Activated CD8-positive, alpha-beta T cell treated with anti-CD3 and anti-CD28 coated beads for 36 hours (primary cell): ENCODE data around the gene RMP24.

Experiments
- ATAC-seq: fragments of 200-7000 bp; cut with Tn5 transposase; one replicate; pipeline ENCODE4 v1.10.0; 2021; ENCODE audit warnings: mild to moderate bottlenecking, moderate library complexity
- CTCF ChIA-PET: fragments of 350-600 bp; sonication (Branson Sonifier 250); formaldehyde crosslinking; loops from one replicate; lab custom pipeline; 2021; ENCODE audit warnings: antibody characterized with exemption; lab: Charles Lee
- POLR2A ChIA-PET: fragments of 350-600 bp; sonication (Branson Sonifier 250); formaldehyde crosslinking; loops from one replicate; lab custom pipeline; 2021; ENCODE audit warnings: antibody characterized with exemption; lab: Charles Lee
- DNase-seq: peaks from one replicate; pipeline ENCODE4 v3.0.0-alpha.2; 2020
- H3K27ac Mint-ChIP-seq: one replicate; pipeline ENCODE4 v1.8.0; 2021; ENCODE audit warnings: mild to moderate bottlenecking, mixed read lengths
- H3K27me3 Mint-ChIP-seq: one replicate; pipeline ENCODE4 v1.8.0; 2021; ENCODE audit warnings: mixed read lengths
- H3K36me3 Mint-ChIP-seq: one replicate; pipeline ENCODE4 v1.8.0; 2021; ENCODE audit warnings: low read depth, mixed read lengths
- H3K4me1 Mint-ChIP-seq: one replicate; pipeline ENCODE4 v1.8.0; 2021; ENCODE audit warnings: low read depth, mixed read lengths
- H3K4me3 Mint-ChIP-seq: one replicate; pipeline ENCODE4 v1.8.0; 2021; ENCODE audit warnings: mild to moderate bottlenecking, moderate library complexity, mixed read lengths
- H3K9me3 Mint-ChIP-seq: one replicate; pipeline ENCODE4 v1.8.0; 2021; ENCODE audit warnings: mixed read lengths
- CTCF ChIP-seq: fragments of 200-600 bp; IDR thresholded peaks from one replicate; pipeline ENCODE4 v1.8.0; 2022; ENCODE audit warnings: antibody characterized with exemption, mild to moderate bottlenecking
- intact Hi-C: fragments of 100-400 bp; cut with micrococcal nuclease; formaldehyde crosslinking; loops from one replicate; pipeline ENCODE4 v1.10.0; 2022

The RMP24 gene

GRCh38 chr18:35948080-35948479 is 24.4 kb upstream of the RMP24 start:
- Mint-ChIP-seq H3K4me3 (no peak overlapping the region), H3K36me3 (no peaks in the 10 kb centered on the region), H3K27ac (no peak overlapping the region), H3K4me1 (peaks cover 5% of the 10 kb centered on the region), H3K27me3 (peaks cover 15% of the 10 kb centered on the region), H3K9me3 (no peaks in the 10 kb centered on the region)
- intact Hi-C loops: no loop called here
- no peak for DNase-seq
- ChIA-PET CTCF (interaction anchor here (1.4 to 7.0 kb wide), 2 partner anchors 191 to 562 kb away, joined by 4 to 56 read pairs; no protein-coding TSS in a partner anchor), POLR2A (no interaction called here)
- TF ChIP-seq CTCF: no peak
- no peak for ATAC-seq

- intact Hi-C loops: no loop called here
- CTCF ChIA-PET: interaction anchor here (1.3 to 7.0 kb wide), 4 partner anchors 8 to 192 kb away, joined by 3 to 56 read pairs (median 17); no protein-coding TSS in a partner anchor
- POLR2A ChIA-PET: no interaction called here
Observed at GRCh38 chr18:35949090-35949489, 23.4 kb upstream of the RMP24 start.

GRCh38 chr18:35949903-35950627 is 22.4 kb upstream of the RMP24 start:
- H3K4me1 Mint-ChIP-seq: peaks cover 5% of the 10 kb centered on the region
- peaks cover 17% of the 10 kb centered on the region for H3K27me3 Mint-ChIP-seq
- ATAC-seq (peak; percentile 92), DNase-seq (peak; percentile 55)
- TF ChIP-seq CTCF: peak; percentile 95
- intact Hi-C loops: loop anchor here (2.0 kb wide), 1 partner anchor 193 kb away; no protein-coding TSS in a partner anchor
- no peak overlapping the region for H3K27ac Mint-ChIP-seq
- H3K4me3 Mint-ChIP-seq: peak overlapping the region; percentile 68
- H3K36me3 Mint-ChIP-seq: no peaks in the 10 kb centered on the region
- no peaks in the 10 kb centered on the region for H3K9me3 Mint-ChIP-seq
- POLR2A ChIA-PET: interaction anchor here (0.6 kb wide), 1 partner anchor 871 kb away, joined by 3 read pairs; no protein-coding TSS in a partner anchor
- CTCF ChIA-PET: interaction anchor here (0.7 to 7.0 kb wide), 20 partner anchors 9 to 564 kb away, joined by 3 to 56 read pairs (median 3); partner anchors contain the start of genes RMP24 and RPRD1A

More at GRCh38 chr18:35949090-35949489, 23.4 kb upstream of the RMP24 start:
- DNase-seq (no peak), ATAC-seq (no peak)
- peaks cover 16% of the 10 kb centered on the region for H3K27me3 Mint-ChIP-seq
- no peaks in the 10 kb centered on the region for H3K9me3 Mint-ChIP-seq
- no peak for TF ChIP-seq CTCF
- H3K36me3 Mint-ChIP-seq: no peaks in the 10 kb centered on the region
- H3K4me1 Mint-ChIP-seq: peaks cover 5% of the 10 kb centered on the region
- H3K27ac Mint-ChIP-seq: no peak overlapping the region
- H3K4me3 Mint-ChIP-seq: no peak overlapping the region

- TF ChIP-seq CTCF: peak; percentile 39
- ATAC-seq: no peak
- no peak overlapping the region for H3K27ac Mint-ChIP-seq
- peaks cover 17% of the 10 kb centered on the region for H3K27me3 Mint-ChIP-seq
- intact Hi-C loops: loop anchor here (2.0 kb wide), 1 partner anchor 194 kb away; no protein-coding TSS in a partner anchor
- H3K36me3 Mint-ChIP-seq: no peaks in the 10 kb centered on the region
- peak overlapping the region; percentile 68 for H3K4me3 Mint-ChIP-seq
- POLR2A ChIA-PET: interaction anchor here (0.6 kb wide), 1 partner anchor 871 kb away, joined by 3 read pairs; no protein-coding TSS in a partner anchor
- DNase-seq: no peak
- CTCF ChIA-PET: interaction anchor here (0.7 to 7.0 kb wide), 20 partner anchors 9 to 564 kb away, joined by 3 to 56 read pairs (median 3); partner anchors contain the start of genes RMP24 and RPRD1A
- no peaks in the 10 kb centered on the region for H3K9me3 Mint-ChIP-seq
- H3K4me1 Mint-ChIP-seq: peaks cover 5% of the 10 kb centered on the region
Observed at GRCh38 chr18:35950628-35950982, 21.9 kb upstream of the RMP24 start.

GRCh38 chr18:35953688-35954087 is 18.8 kb upstream of the RMP24 start:
- CTCF ChIA-PET: no interaction called here
- POLR2A ChIA-PET: no interaction called here
- Mint-ChIP-seq H3K4me1 (peaks cover 5% of the 10 kb centered on the region), H3K27me3 (peaks cover 26% of the 10 kb centered on the region), H3K4me3 (no peak overlapping the region), H3K9me3 (no peaks in the 10 kb centered on the region), H3K36me3 (no peaks in the 10 kb centered on the region), H3K27ac (no peak overlapping the region)
- no peak for TF ChIP-seq CTCF
- no peak for DNase-seq
- ATAC-seq: no peak
- intact Hi-C loops: no loop called here
